WERI-Rb-1 (cell line): ENCODE data around the gene GFOD2.

Source experiments
- DNase-seq: peaks from one replicate; pipeline ENCODE4 v3.0.0-alpha.2; 2020
- H3K27ac ChIP-seq: fragments of 250-450 bp; sonication (Bioruptor Pico); 2 replicates; pipeline ENCODE4 v1.5.1; 2020; ENCODE audit warnings: mild to moderate bottlenecking, moderate library complexity
- H3K27me3 ChIP-seq: fragments of 250-450 bp; sonication (Bioruptor Pico); 2 replicates; pipeline ENCODE4 v1.5.1; 2021; ENCODE audit warnings: mild to moderate bottlenecking, low read depth, moderate library complexity; ENCODE audit not compliant: insufficient read depth, severe bottlenecking
- H3K36me3 ChIP-seq: fragments of 250-450 bp; sonication (Bioruptor Pico); 2 replicates; pipeline ENCODE4 v1.5.1; 2020; ENCODE audit warnings: mild to moderate bottlenecking, moderate library complexity
- H3K4me3 ChIP-seq: 2 replicates; pipeline ENCODE4 v1.5.1; 2011; ENCODE audit warnings: low read depth, mild to moderate bottlenecking, control low read depth, low read length
- H3K9me3 ChIP-seq: fragments of 250-450 bp; sonication (Bioruptor Pico); 2 replicates; pipeline ENCODE4 v1.5.1; 2021; ENCODE audit warnings: mild to moderate bottlenecking, moderate library complexity; ENCODE audit not compliant: severe bottlenecking
- CTCF ChIP-seq: IDR thresholded peaks from 2 replicates; pipeline ENCODE4 v1.5.1; 2011; ENCODE audit warnings: low read depth, mild to moderate bottlenecking, control low read depth, inconsistent platforms, low read length

The GFOD2 gene

GRCh38 chr16:67713647-67714273, 5.4 kb downstream of the GFOD2 start:
- Histone ChIP-seq H3K36me3 (peaks cover 10% of the 10 kb centered on the region), H3K27ac (no peak overlapping the region), H3K4me3 (no peak overlapping the region)

GRCh38 chr16:67710607-67711006, 8.5 kb downstream of the GFOD2 start:
- no peaks in the 10 kb centered on the region for H3K27me3 ChIP-seq
- H3K36me3 ChIP-seq = no peaks in the 10 kb centered on the region; the same call in none of the 2 replicates
- H3K9me3 ChIP-seq = no peaks in the 10 kb centered on the region
- DNase-seq = no peak
- H3K4me3 ChIP-seq = no peak overlapping the region
- no peak for TF ChIP-seq CTCF
- H3K27ac ChIP-seq = no peak overlapping the region

More at GRCh38 chr16:67713647-67714273, 5.4 kb downstream of the GFOD2 start:
- no peak for TF ChIP-seq CTCF
- DNase-seq = no peak
- Histone ChIP-seq H3K9me3 (no peaks in the 10 kb centered on the region), H3K27me3 (no peaks in the 10 kb centered on the region)

- Histone ChIP-seq H3K9me3 (no peaks in the 10 kb centered on the region), H3K27me3 (no peaks in the 10 kb centered on the region), H3K4me3 (no peak overlapping the region), H3K27ac (no peak overlapping the region), H3K36me3 (no peaks in the 10 kb centered on the region; the same call in none of the 2 replicates)
- TF ChIP-seq CTCF = no peak
- no peak for DNase-seq
Measured at GRCh38 chr16:67709050-67709449, 10.1 kb downstream of the GFOD2 start.

- no peaks in the 10 kb centered on the region for H3K9me3 ChIP-seq
- H3K36me3 ChIP-seq = no peaks in the 10 kb centered on the region; the same call in none of the 2 replicates
- no peaks in the 10 kb centered on the region for H3K27me3 ChIP-seq
- no peak for DNase-seq
- TF ChIP-seq CTCF = no peak
- no peak overlapping the region for H3K27ac ChIP-seq
- H3K4me3 ChIP-seq = no peak overlapping the region
Measured at GRCh38 chr16:67708368-67708771, 10.7 kb downstream of the GFOD2 start.

- Histone ChIP-seq H3K27ac (no peak overlapping the region), H3K36me3 (no peaks in the 10 kb centered on the region; the same call in 1 of the 2 replicates), H3K9me3 (no peaks in the 10 kb centered on the region), H3K4me3 (no peak overlapping the region), H3K27me3 (no peaks in the 10 kb centered on the region)
- no peak for TF ChIP-seq CTCF
- DNase-seq = no peak
Measured at GRCh38 chr16:67707790-67708189, 11.3 kb downstream of the GFOD2 start.

GRCh38 chr16:67707210-67707609, 11.9 kb downstream of the GFOD2 start:
- H3K4me3 ChIP-seq = no peak overlapping the region
- no peak for TF ChIP-seq CTCF
- H3K27ac ChIP-seq = no peak overlapping the region
- H3K27me3 ChIP-seq = no peaks in the 10 kb centered on the region
- DNase-seq = no peak
- H3K9me3 ChIP-seq = no peaks in the 10 kb centered on the region
- H3K36me3 ChIP-seq = no peaks in the 10 kb centered on the region; the same call in 1 of the 2 replicates
